NCI-H2227 (cell line): ENCODE data around the gene CNPY4.
A peak's percentile ranks its signal among the peaks of the same experiment; 100 is the strongest.
"Not testable (repeated sequence)": the region's sequence is repeated elsewhere in the genome, so short reads cannot be mapped to it uniquely, and the experiment has no call there.

ENCODE experiments used
- DNase-seq: peaks from one replicate; lab custom pipeline; 2025; ENCODE audit not compliant: unreplicated experiment; lab: John Stamatoyannopoulos, UW

Gene CNPY4

GRCh38 chr7:100118388-100119071, 904 bp upstream of the CNPY4 start:
- DNase-seq: no peak

GRCh38 chr7:100119970-100120732, 717 bp downstream of the CNPY4 start:
- peak; percentile 72 for DNase-seq

GRCh38 chr7:100120733-100121036, 1.3 kb downstream of the CNPY4 start:
- DNase-seq: no peak

- DNase-seq: no peak
Observed at GRCh38 chr7:100122067-100122466, 2.6 kb downstream of the CNPY4 start.

GRCh38 chr7:100122568-100122967, 3.1 kb downstream of the CNPY4 start:
- DNase-seq: no peak

GRCh38 chr7:100124301-100125230, 5.1 kb downstream of the CNPY4 start:
- DNase-seq: no peak

GRCh38 chr7:100126239-100126930, 7.0 kb downstream of the CNPY4 start:
- no peak for DNase-seq

- DNase-seq: peak; percentile 96
Observed at GRCh38 chr7:100126931-100127865, 7.8 kb downstream of the CNPY4 start, which contains the start of gene MBLAC1. Gene MBLAC1 (plus strand): TSS chr7:100126967. CDS start chr7:100127396, 429 bp downstream.

GRCh38 chr7:100127866-100128636, 8.6 kb downstream of the CNPY4 start:
- DNase-seq: peak; percentile 66

- DNase-seq: no peak
Observed at GRCh38 chr7:100128637-100128963, 9.2 kb downstream of the CNPY4 start.

GRCh38 chr7:100130220-100130607, 10.8 kb downstream of the CNPY4 start:
- not testable (repeated sequence) for DNase-seq

GRCh38 chr7:100130608-100131453, 11.4 kb downstream of the CNPY4 start:
- DNase-seq: peak; percentile 78

- no peak for DNase-seq
Observed at GRCh38 chr7:100132126-100132525, 12.7 kb downstream of the CNPY4 start.

GRCh38 chr7:100132697-100133151, 13.3 kb downstream of the CNPY4 start:
- peak; percentile 75 for DNase-seq

GRCh38 chr7:100137851-100138760, 18.7 kb downstream of the CNPY4 start:
- no peak for DNase-seq

GRCh38 chr7:100141555-100141949, 22.1 kb downstream of the CNPY4 start:
- DNase-seq: no peak

GRCh38 chr7:100142461-100142860, 23.0 kb downstream of the CNPY4 start:
- no peak for DNase-seq
